IPS-20b (cell line): ENCODE data around the gene ANO9.

Experiments used
- H3K27ac ChIP-seq: one replicate; pipeline ENCODE4 v1.5.1; 2013; ENCODE audit warnings: low read length
- H3K27me3 ChIP-seq: 2 replicates; pipeline ENCODE4 v1.6.1; 2013; ENCODE audit warnings: mild to moderate bottlenecking, low read length, inconsistent platforms; ENCODE audit not compliant: insufficient read depth
- H3K36me3 ChIP-seq: 2 replicates; pipeline ENCODE4 v1.6.1; 2013; ENCODE audit warnings: low read depth, mild to moderate bottlenecking, inconsistent platforms, low read length, moderate library complexity; ENCODE audit not compliant: insufficient read depth
- H3K4me1 ChIP-seq: 2 replicates; pipeline ENCODE4 v1.6.1; 2013; ENCODE audit warnings: mild to moderate bottlenecking, control low read depth, inconsistent platforms, low read length, moderate library complexity; ENCODE audit not compliant: insufficient read depth
- H3K4me3 ChIP-seq: 2 replicates; pipeline ENCODE4 v1.5.1; 2013; ENCODE audit warnings: mild to moderate bottlenecking, low read length, inconsistent platforms
- H3K9ac ChIP-seq: 2 replicates; pipeline ENCODE4 v1.6.1; 2013; ENCODE audit warnings: low read depth, mild to moderate bottlenecking, inconsistent platforms, low read length, moderate library complexity
- H3K9me3 ChIP-seq: 2 replicates; pipeline ENCODE4 v1.6.1; 2013; ENCODE audit warnings: mild to moderate bottlenecking, low read depth, low read length, inconsistent platforms; ENCODE audit not compliant: insufficient read depth

Gene ANO9

GRCh38 chr11:399731-400211, 42.0 kb downstream of the ANO9 start:
- no peaks in the 10 kb centered on the region for H3K36me3 ChIP-seq
- H3K9ac ChIP-seq, result no peak overlapping the region
- H3K27me3 ChIP-seq, result no peaks in the 10 kb centered on the region
- H3K9me3 ChIP-seq, result no peaks in the 10 kb centered on the region
- no peak overlapping the region for H3K4me3 ChIP-seq
- no peaks in the 10 kb centered on the region; the same call in 1 of the 2 replicates for H3K4me1 ChIP-seq
- no peak overlapping the region for H3K27ac ChIP-seq

DNA sequence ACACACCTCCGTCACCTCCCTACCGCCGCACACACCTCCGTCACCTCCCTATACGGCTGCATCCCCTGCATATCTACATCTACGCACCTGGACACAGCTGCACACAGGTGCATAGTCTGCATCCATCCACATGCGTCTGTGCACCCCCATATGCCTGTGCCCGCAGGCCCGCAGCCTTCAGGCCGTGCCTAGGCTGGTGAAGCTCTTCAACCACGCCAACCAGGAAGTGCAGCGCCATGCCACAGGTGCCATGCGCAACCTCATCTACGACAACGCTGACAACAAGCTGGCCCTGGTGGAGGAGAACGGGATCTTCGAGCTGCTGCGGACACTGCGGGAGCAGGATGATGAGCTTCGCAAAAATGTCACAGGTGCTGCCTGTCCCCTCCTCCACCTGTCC, 43.0 kb downstream of the ANO9 start:
- Histone ChIP-seq H3K27ac (no peak overlapping the region), H3K4me1 (no peaks in the 10 kb centered on the region; the same call in 1 of the 2 replicates), H3K36me3 (no peaks in the 10 kb centered on the region)

DNA sequence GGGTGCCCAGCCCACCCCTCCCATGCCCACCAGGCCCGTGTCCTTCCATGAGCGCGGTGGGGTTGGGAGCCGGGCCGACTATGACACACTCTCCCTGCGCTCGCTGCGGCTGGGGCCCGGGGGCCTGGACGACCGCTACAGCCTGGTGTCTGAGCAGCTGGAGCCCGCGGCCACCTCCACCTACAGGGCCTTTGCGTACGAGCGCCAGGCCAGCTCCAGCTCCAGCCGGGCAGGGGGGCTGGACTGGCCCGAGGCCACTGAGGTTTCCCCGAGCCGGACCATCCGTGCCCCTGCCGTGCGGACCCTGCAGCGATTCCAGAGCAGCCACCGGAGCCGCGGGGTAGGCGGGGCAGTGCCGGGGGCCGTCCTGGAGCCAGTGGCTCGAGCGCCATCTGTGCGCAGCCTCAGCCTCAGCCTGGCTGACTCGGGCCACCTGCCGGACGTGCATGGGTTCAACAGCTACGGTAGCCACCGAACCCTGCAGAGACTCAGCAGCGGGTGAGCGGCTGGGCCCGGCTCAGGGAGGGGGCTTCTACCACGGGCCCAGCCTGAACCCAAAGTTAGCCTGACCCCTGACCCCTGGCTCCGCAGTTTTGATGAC, 44.8 kb downstream of the ANO9 start:
- no peak overlapping the region for H3K9ac ChIP-seq
- H3K4me3 ChIP-seq, result no peak overlapping the region
- no peaks in the 10 kb centered on the region for H3K27me3 ChIP-seq
- H3K9me3 ChIP-seq, result no peaks in the 10 kb centered on the region
- H3K4me1 ChIP-seq, result no peaks in the 10 kb centered on the region; the same call in 1 of the 2 replicates
- no peaks in the 10 kb centered on the region for H3K36me3 ChIP-seq
- no peak overlapping the region for H3K27ac ChIP-seq

More for the DNA sequence above, 43.0 kb downstream of the ANO9 start:
- Histone ChIP-seq H3K9me3 (no peaks in the 10 kb centered on the region), H3K27me3 (no peaks in the 10 kb centered on the region), H3K9ac (no peak overlapping the region), H3K4me3 (no peak overlapping the region)

DNA sequence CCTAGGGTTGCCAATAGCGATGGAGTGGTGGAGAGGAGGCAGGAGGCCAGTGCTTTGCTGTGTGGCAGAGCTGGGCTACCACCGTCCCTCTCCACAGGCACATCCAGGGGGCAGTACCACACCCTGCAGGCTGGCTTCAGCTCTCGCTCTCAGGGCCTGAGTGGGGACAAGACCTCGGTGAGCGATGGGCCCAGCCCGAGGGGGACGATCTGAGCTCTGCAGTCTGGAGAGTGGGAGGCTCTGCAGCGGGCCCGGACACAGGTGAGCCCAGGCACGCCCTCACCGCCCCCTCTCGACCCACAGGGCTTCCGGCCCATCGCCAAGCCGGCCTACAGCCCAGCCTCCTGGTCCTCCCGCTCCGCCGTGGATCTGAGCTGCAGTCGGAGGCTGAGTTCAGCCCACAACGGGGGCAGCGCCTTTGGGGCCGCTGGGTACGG, 45.3 kb downstream of the ANO9 start:
- no peak overlapping the region for H3K4me3 ChIP-seq
- H3K4me1 ChIP-seq, result no peaks in the 10 kb centered on the region; the same call in 1 of the 2 replicates
- no peak overlapping the region for H3K27ac ChIP-seq
- no peaks in the 10 kb centered on the region for H3K27me3 ChIP-seq
- H3K9ac ChIP-seq, result no peak overlapping the region
- no peaks in the 10 kb centered on the region for H3K36me3 ChIP-seq
- no peaks in the 10 kb centered on the region for H3K9me3 ChIP-seq

GRCh38 chr11:395866-396265, 45.9 kb downstream of the ANO9 start:
- H3K9me3 ChIP-seq, result no peaks in the 10 kb centered on the region
- no peaks in the 10 kb centered on the region; the same call in 1 of the 2 replicates for H3K4me1 ChIP-seq
- H3K9ac ChIP-seq, result no peak overlapping the region
- H3K4me3 ChIP-seq, result no peak overlapping the region
- no peaks in the 10 kb centered on the region for H3K36me3 ChIP-seq
- H3K27ac ChIP-seq, result no peak overlapping the region
- H3K27me3 ChIP-seq, result no peaks in the 10 kb centered on the region

DNA sequence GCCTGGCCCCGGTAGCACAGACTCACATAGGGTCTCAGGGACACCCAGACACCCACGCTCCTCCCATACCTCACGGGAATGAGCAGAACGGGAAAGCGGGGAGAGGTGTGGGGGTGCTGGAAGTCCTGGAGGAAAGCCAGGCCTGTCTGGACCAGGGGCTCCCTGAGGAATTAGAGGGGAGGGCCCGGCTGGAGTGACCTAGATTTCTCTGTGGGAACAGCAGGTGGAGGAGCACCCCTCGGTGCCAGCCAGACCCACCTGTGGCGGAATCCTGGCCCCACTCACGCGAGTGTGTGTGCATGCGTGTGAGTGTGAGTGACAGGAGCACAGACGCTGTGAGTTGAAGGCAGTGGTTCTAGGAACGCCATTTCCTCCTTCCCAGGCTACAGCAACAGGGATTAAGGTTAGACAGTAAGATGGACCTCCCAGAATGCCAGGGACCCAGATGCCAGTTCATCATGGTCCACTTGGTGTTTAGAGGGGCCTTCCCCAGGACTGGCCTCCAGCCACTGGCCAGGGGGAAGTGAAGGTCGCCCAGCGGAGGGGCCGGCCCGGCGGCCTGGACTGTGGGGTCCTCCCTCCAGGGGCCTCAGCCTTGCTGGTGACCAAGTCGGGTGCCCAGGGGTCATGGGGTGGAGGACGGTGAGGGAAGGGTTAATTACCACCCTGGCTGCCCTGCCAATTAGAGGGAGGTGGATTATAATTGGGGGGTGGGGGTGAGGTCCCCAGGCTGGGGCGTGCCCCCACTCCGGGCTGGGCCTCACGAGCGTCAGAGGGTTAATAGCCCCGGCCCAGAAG, 46.8 kb downstream of the ANO9 start:
- Histone ChIP-seq H3K9ac (no peak overlapping the region), H3K4me3 (no peak overlapping the region), H3K9me3 (no peaks in the 10 kb centered on the region), H3K36me3 (no peaks in the 10 kb centered on the region), H3K27me3 (no peaks in the 10 kb centered on the region), H3K4me1 (no peaks in the 10 kb centered on the region; the same call in 1 of the 2 replicates), H3K27ac (no peak overlapping the region)

DNA sequence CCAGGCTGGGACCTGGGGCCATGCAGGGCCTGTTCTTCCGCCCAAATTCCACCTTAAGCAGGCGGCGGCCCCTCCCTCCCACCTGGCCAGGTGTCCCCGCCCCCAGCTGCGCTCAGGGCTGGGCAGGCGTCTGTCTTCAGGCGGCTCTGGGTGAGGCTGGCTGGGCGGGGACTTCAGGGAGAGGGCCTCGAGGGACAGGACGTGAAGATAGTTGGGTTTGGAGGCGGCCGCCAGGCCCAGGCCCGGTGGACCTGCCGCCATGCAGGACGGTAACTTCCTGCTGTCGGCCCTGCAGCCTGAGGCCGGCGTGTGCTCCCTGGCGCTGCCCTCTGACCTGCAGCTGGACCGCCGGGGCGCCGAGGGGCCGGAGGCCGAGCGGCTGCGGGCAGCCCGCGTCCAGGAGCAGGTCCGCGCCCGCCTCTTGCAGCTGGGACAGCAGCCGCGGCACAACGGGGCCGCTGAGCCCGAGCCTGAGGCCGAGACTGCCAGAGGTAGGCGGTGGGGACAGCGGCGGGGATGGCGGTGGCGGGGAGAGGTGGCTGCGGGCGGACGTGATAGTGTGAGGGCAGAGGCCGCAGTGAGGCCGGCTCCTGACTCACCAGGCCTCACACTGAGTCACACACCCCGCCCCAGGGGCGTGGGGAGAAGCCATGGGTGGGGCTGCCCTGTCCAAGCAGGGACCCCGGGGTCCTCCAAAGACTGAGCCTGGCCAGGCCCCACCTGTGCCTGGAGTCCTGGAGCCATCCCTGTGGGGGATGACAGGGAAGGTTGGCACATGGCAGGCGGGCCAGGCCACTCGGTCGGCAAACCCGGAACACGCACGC, 47.6 kb downstream of the ANO9 start, which contains the start of gene PKP3:
TSS of gene PKP3 (plus strand) at position 176 of the 824 bp plus-strand sequence. CDS start at position 260, 84 bp downstream.
- H3K27me3 ChIP-seq, result no peaks in the 10 kb centered on the region
- no peaks in the 10 kb centered on the region for H3K9me3 ChIP-seq
- no peaks in the 10 kb centered on the region; the same call in 1 of the 2 replicates for H3K4me1 ChIP-seq
- no peaks in the 10 kb centered on the region for H3K36me3 ChIP-seq
- H3K9ac ChIP-seq, result no peak within 1 kb of the TSS
- no peak within 1 kb of the TSS for H3K27ac ChIP-seq
- H3K4me3 ChIP-seq, result no peak within 1 kb of the TSS; the same call in 1 of the 2 replicates

DNA sequence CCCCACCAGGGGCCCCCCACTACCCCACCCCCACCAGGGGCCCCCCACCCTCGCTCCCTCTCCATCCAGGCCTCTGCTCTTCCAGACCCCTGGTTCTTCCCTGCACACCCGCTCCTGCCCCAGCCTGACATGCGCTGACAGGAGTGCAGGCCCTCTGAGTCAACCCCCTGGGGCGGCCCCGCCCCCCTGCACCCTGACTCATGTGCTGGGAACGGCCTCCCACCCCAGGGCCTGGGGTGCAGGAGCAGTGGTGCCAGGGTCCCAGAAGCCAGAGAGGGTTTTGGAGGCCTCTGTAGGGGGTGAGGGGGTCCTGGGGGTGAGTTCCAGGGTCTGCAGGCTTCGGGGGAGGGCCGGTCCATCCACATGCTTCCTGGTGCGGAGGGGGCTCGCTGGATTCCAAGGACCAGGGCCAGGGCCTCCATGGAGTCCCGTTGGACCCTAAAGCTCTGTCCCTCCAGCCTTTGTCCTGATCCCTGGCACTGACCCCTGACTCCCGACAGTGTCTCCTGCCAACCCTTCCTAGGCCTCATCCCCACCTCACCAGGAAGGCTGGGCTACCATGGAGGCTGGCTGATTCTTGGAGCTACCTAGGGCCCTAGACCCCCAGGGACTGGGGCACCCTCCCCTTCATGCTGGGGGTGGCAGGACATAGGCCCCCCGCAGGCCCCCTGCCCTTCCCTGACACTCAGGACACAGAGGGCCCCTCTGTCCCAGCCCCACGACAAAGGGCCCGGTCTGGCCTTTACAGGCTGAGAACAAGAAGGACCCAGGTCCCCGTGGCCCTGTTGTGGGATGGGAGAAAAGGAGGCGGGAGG, 48.4 kb downstream of the ANO9 start:
- no peaks in the 10 kb centered on the region for H3K9me3 ChIP-seq
- no peaks in the 10 kb centered on the region; the same call in 1 of the 2 replicates for H3K4me1 ChIP-seq
- no peaks in the 10 kb centered on the region for H3K36me3 ChIP-seq
- H3K9ac ChIP-seq, result no peak overlapping the region
- H3K4me3 ChIP-seq, result no peak overlapping the region
- H3K27me3 ChIP-seq, result no peaks in the 10 kb centered on the region
- no peak overlapping the region for H3K27ac ChIP-seq

DNA sequence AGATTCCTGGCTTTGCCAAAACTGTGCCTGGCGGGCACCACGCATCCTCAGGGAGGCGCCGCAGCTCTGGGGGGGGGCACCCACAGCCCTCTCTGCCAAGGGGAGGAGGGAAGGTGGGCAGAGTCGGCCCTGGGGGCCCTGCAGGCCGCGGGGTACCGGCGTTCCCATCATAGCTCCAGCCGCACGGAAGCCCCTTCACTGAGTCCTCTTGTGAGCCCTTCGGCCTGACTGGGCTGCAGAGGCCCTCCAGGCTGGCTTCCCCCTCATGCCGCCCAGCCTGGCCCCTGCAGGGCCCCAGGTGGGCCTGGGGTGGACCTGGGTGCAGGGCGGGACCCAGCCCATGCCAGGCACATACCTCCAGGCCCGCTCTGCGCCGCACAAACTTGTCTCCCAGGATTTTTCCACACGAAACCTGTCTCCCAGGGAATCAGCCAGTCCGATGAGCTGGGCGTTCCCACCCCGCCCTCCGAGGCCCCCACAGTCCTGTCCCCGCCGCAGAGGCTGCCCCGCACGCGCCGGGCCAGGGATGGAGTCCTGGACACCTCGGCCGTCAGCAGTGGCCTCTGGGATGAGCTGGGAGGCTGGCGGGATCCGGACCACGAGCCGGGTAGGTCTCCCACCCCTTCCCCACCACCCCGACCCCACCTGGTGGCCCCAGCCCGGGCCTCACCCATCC, 49.6 kb downstream of the ANO9 start:
- H3K9ac ChIP-seq, result no peak overlapping the region
- H3K4me1 ChIP-seq, result no peaks in the 10 kb centered on the region; the same call in 1 of the 2 replicates
- H3K27ac ChIP-seq, result no peak overlapping the region
- H3K9me3 ChIP-seq, result no peaks in the 10 kb centered on the region
- no peaks in the 10 kb centered on the region for H3K36me3 ChIP-seq
- H3K27me3 ChIP-seq, result no peaks in the 10 kb centered on the region
- H3K4me3 ChIP-seq, result no peak overlapping the region

DNA sequence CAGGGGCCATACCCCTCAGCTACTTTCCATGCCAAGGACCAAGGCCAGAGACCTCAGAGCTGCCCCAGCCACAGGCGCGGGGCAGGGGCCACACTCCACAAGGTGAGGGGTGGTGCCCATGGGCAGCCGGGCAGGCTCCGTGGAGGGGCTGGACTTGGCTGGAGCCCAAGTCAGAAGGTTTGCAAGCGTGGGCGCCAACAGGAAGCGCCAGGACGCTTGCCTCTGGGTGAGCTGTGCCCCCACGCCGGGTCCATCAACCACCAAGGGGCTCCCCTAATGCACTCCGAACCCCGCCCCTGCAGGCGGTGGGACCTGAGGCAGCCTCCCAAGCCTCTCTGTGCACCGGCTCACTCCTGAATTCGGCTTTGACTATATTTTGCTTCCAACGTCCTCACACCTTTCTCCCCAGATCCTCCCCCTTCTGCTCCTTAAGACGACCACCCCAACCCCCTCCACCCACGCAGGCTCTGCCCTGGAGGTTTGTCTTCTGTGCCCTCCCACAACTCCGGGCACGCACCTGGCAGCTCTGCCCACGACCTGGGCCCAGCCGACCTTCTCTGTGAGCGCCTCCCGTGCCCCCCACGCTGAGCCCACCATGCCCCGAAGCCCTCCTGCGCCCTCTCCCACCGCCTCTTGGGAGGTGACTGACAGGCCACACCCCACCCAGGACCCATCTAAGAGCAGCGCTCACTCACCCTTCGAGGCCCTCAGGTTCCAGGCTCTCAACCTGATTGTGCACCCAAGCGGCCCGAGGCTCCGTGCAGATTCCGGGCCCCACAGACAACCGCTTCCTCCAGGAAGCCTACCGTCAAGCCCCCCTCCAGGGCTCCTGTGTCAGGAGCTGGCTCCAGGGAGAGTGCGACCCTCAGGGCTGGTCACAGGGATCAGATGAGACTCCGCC, 50.4 kb downstream of the ANO9 start:
- Histone ChIP-seq H3K27me3 (no peaks in the 10 kb centered on the region), H3K9ac (no peak overlapping the region), H3K9me3 (no peaks in the 10 kb centered on the region), H3K36me3 (no peaks in the 10 kb centered on the region), H3K4me1 (no peaks in the 10 kb centered on the region; the same call in 1 of the 2 replicates), H3K4me3 (no peak overlapping the region), H3K27ac (no peak overlapping the region)
